ENCODE data around the gene GUCY1B1.

Gene GUCY1B1

DNA sequence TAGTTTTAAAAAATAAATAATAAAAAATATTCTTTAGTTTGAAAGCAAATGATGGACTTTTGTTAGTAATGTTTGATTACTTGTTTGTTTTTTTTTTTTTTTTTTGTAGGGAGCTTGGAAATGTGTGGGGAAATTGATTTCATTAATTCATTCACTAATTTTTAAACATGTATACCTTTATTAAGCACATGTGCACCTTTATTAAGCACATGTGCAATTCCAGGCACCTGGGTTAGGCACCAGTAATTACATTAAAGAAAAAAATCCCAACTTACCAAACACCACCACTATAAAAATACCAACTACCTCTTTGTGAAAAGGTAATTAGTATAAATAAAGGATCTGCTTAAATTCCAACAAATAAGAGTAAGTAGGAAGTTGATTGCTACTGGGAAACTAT, 9.5 kb downstream of the GUCY1B1 start:
- H3K4me3 ChIP-seq (ENCODE audit: low read depth in 1 of 2, low read length in 2 of 2): no peak overlapping the region
- no peak overlapping the region for H3K27ac ChIP-seq (ENCODE audit: low read length)
- H3K4me1 ChIP-seq (ENCODE audit: insufficient read depth, low read length): no peaks in the 10 kb centered on the region
- H3K4me2 ChIP-seq (ENCODE audit: insufficient read depth, low read length): no peak overlapping the region
- DNase-seq (no peak), ATAC-seq (ENCODE audit: insufficient read depth, low read depth) (no peak)
- H3K36me3 ChIP-seq (ENCODE audit: insufficient read depth, low read length): peaks cover 16% of the 10 kb centered on the region
- no peaks in the 10 kb centered on the region for H3K79me2 ChIP-seq (ENCODE audit: insufficient read depth, low read length)
- H3K9ac ChIP-seq (ENCODE audit: low read depth, low read length): no peak overlapping the region
- no peaks in the 10 kb centered on the region for H3K27me3 ChIP-seq (ENCODE audit: insufficient read depth, low read length, poor library complexity)
- TF ChIP-seq, protein P1, sequence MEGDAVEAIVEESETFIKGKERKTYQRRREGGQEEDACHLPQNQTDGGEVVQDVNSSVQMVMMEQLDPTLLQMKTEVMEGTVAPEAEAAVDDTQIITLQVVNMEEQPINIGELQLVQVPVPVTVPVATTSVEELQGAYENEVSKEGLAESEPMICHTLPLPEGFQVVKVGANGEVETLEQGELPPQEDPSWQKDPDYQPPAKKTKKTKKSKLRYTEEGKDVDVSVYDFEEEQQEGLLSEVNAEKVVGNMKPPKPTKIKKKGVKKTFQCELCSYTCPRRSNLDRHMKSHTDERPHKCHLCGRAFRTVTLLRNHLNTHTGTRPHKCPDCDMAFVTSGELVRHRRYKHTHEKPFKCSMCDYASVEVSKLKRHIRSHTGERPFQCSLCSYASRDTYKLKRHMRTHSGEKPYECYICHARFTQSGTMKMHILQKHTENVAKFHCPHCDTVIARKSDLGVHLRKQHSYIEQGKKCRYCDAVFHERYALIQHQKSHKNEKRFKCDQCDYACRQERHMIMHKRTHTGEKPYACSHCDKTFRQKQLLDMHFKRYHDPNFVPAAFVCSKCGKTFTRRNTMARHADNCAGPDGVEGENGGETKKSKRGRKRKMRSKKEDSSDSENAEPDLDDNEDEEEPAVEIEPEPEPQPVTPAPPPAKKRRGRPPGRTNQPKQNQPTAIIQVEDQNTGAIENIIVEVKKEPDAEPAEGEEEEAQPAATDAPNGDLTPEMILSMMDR (IDR thresholded peaks at IDR 0.05; ENCODE audit: borderline replicate concordance, extremely low read depth, low read length, poor library complexity, severe bottlenecking): no peak
- TF ChIP-seq EZH2 (IDR thresholded peaks at IDR 0.05; ENCODE audit: borderline replicate concordance, low read depth, low read length, severe bottlenecking): no peak
- no peaks in the 10 kb centered on the region for H4K20me1 ChIP-seq (ENCODE audit: insufficient read depth, low read length)
- H3K9me3 ChIP-seq (ENCODE audit: insufficient read depth, low read length, severe bottlenecking): no peaks in the 10 kb centered on the region
- H2AFZ ChIP-seq (ENCODE audit: low read depth, low read length): no peak overlapping the region

DNA sequence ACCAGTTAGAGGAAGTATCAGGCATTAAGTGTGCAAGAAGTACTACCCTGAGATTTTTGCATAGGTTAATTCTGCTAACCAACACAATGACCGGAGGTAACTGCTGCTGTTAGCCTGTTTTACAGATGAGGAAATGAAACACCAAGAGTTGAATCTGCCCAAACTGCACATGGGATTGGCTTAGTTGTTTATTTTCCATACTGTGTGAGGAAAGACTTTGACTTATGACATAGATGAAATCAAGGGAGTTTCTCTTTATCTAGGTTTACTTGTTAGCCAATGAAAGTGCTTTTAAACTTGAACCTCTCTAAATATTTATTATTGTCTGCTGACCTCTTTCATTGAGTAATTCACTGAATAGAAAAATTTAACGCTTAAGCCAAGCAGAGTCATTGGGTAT, 10.3 kb downstream of the GUCY1B1 start:
- no peak overlapping the region for H3K27ac ChIP-seq (ENCODE audit: low read length)
- no peaks in the 10 kb centered on the region for H3K27me3 ChIP-seq (ENCODE audit: insufficient read depth, low read length, poor library complexity)
- H3K9me3 ChIP-seq (ENCODE audit: insufficient read depth, low read length, severe bottlenecking): no peaks in the 10 kb centered on the region
- no peak overlapping the region for H3K4me3 ChIP-seq (ENCODE audit: low read depth in 1 of 2, low read length in 2 of 2)
- H3K9ac ChIP-seq (ENCODE audit: low read depth, low read length): no peak overlapping the region
- H4K20me1 ChIP-seq (ENCODE audit: insufficient read depth, low read length): no peaks in the 10 kb centered on the region
- H2AFZ ChIP-seq (ENCODE audit: low read depth, low read length): no peak overlapping the region
- no peaks in the 10 kb centered on the region for H3K4me1 ChIP-seq (ENCODE audit: insufficient read depth, low read length)
- DNase-seq (no peak), ATAC-seq (ENCODE audit: insufficient read depth, low read depth) (no peak)
- no peaks in the 10 kb centered on the region for H3K79me2 ChIP-seq (ENCODE audit: insufficient read depth, low read length)
- peaks cover 18% of the 10 kb centered on the region for H3K36me3 ChIP-seq (ENCODE audit: insufficient read depth, low read length)
- H3K4me2 ChIP-seq (ENCODE audit: insufficient read depth, low read length): no peak overlapping the region
- TF ChIP-seq EZH2 (IDR thresholded peaks at IDR 0.05; ENCODE audit: borderline replicate concordance, low read depth, low read length, severe bottlenecking): no peak
- TF ChIP-seq, protein P1 (IDR thresholded peaks at IDR 0.05; ENCODE audit: borderline replicate concordance, extremely low read depth, low read length, poor library complexity, severe bottlenecking): no peak

DNA sequence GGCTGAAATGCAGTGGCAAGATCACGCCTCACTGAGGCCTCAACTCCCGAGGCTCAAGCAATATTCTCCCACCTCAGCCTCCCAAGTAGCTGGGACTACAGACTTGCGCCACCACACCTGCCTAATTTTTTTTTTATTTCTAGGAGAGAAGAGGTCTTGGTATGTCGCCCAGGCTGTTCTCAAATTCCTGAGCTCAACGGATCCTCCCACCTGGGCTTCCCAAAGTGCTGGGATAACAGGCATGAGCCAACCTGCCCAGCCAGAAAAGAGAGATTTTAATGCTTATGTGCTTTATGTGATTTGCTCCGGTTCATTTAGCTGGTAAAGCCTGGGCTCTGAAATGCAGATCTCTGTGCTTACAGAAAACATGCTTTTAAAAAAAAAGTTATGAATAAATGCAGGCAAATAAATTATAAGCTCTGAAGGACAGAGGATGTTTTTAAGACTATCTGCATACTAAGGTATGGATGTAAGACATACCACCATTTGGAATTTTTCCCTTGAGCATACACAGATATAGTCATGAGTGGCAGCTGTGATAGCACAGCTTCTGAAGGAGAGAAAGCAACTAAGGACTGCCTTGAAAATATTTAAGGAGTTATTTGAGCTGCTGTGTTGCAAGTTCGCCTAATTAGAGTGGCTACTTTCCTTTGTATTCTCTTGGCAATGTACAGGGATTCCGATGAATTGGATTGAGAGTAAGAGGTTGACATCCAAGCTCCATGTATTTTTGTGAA, 13.8 kb downstream of the GUCY1B1 start:
- no peak overlapping the region for H2AFZ ChIP-seq (ENCODE audit: low read depth, low read length)
- no peak overlapping the region for H3K4me3 ChIP-seq (ENCODE audit: low read depth in 1 of 2, low read length in 2 of 2)
- no peaks in the 10 kb centered on the region for H4K20me1 ChIP-seq (ENCODE audit: insufficient read depth, low read length)
- H3K9me3 ChIP-seq (ENCODE audit: insufficient read depth, low read length, severe bottlenecking): no peaks in the 10 kb centered on the region
- H3K9ac ChIP-seq (ENCODE audit: low read depth, low read length): no peak overlapping the region
- TF ChIP-seq EZH2 (IDR thresholded peaks at IDR 0.05; ENCODE audit: borderline replicate concordance, low read depth, low read length, severe bottlenecking): no peak
- TF ChIP-seq, protein P1 (IDR thresholded peaks at IDR 0.05; ENCODE audit: borderline replicate concordance, extremely low read depth, low read length, poor library complexity, severe bottlenecking): no peak
- no peaks in the 10 kb centered on the region for H3K79me2 ChIP-seq (ENCODE audit: insufficient read depth, low read length)
- no peaks in the 10 kb centered on the region for H3K4me1 ChIP-seq (ENCODE audit: insufficient read depth, low read length)
- no peak overlapping the region for H3K27ac ChIP-seq (ENCODE audit: low read length)
- H3K4me2 ChIP-seq (ENCODE audit: insufficient read depth, low read length): no peak overlapping the region
- no peak for ATAC-seq (ENCODE audit: insufficient read depth, low read depth)
- DNase-seq: no peak
- peaks cover 28% of the 10 kb centered on the region for H3K36me3 ChIP-seq (ENCODE audit: insufficient read depth, low read length)
- no peaks in the 10 kb centered on the region for H3K27me3 ChIP-seq (ENCODE audit: insufficient read depth, low read length, poor library complexity)
